ENCODE measurements around the gene CCDC69. TPM values are rescaled to one million over a fixed set of nuclear protein-coding genes. Genes with fewer than 3 reads are reported as not detected.

The CCDC69 gene
- total RNA-seq, 6 experiments from 2014 or later = 0.43 to 1.1 (median 0.71) TPM

DNA sequence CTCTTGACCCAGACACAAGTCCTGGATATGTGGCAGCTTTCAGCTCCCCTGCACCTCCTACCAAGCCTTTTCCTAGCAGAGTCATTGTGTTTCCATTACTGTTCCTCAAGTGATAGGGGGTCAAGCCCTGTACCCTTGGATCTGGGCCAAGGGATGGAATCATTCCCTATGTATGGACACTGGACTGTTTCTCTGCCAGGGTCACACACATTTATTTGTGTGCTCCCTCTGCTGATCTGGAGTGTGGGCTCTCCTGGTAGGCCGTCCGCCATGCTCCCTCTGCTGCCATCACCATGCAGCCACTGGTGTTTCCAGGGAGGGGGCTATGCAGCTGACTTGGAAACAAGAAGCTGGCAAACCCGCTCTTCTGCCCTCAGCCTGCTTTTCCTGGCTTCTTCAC is 38.6 kb upstream of the CCDC69 start:
- H3K27me3 Mint-ChIP-seq (ENCODE audit: insufficient read depth) = no peaks in the 10 kb centered on the region
- no peak for DNase-seq
- H3K4me1 Mint-ChIP-seq (ENCODE audit: low read depth) = peaks cover 37% of the 10 kb centered on the region
- no peak overlapping the region for H3K4me3 Mint-ChIP-seq
- TF ChIP-seq, protein P1, sequence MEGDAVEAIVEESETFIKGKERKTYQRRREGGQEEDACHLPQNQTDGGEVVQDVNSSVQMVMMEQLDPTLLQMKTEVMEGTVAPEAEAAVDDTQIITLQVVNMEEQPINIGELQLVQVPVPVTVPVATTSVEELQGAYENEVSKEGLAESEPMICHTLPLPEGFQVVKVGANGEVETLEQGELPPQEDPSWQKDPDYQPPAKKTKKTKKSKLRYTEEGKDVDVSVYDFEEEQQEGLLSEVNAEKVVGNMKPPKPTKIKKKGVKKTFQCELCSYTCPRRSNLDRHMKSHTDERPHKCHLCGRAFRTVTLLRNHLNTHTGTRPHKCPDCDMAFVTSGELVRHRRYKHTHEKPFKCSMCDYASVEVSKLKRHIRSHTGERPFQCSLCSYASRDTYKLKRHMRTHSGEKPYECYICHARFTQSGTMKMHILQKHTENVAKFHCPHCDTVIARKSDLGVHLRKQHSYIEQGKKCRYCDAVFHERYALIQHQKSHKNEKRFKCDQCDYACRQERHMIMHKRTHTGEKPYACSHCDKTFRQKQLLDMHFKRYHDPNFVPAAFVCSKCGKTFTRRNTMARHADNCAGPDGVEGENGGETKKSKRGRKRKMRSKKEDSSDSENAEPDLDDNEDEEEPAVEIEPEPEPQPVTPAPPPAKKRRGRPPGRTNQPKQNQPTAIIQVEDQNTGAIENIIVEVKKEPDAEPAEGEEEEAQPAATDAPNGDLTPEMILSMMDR (IDR thresholded peaks at IDR 0.05) = no peak
- no peaks in the 10 kb centered on the region for H3K9me3 Mint-ChIP-seq
- peaks cover 17% of the 10 kb centered on the region for H3K36me3 Mint-ChIP-seq (ENCODE audit: low read depth)
- no peak overlapping the region for H3K27ac Mint-ChIP-seq

DNA sequence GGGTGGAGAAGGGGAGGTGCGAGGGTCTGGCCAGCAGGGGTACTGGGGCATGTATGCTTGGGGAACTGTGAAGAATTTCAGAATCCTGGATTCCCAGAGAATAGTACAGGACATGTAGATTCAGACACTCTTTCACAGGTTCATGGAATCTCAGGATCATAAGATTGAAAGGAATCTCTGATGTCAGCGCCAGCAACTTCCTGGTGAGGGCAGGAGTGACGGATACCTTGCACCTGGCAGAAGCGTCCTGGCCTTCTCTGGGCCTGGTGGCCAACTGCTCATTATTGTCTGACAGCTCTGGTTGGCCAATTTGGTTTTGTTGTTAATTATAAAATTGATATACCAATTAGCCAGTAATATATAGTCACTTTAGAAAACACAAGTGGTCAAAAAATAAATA is 36.0 kb upstream of the CCDC69 start:
- H3K36me3 Mint-ChIP-seq (ENCODE audit: low read depth) = peaks cover 9% of the 10 kb centered on the region
- H3K9me3 Mint-ChIP-seq = no peaks in the 10 kb centered on the region
- DNase-seq = no peak
- H3K27me3 Mint-ChIP-seq (ENCODE audit: insufficient read depth) = no peaks in the 10 kb centered on the region; the same call in 1 of the 2 replicates
- no peak overlapping the region for H3K4me3 Mint-ChIP-seq
- TF ChIP-seq, protein P1 (IDR thresholded peaks at IDR 0.05) = no peak
- H3K4me1 Mint-ChIP-seq (ENCODE audit: low read depth) = peaks cover 39% of the 10 kb centered on the region
- no peak overlapping the region for H3K27ac Mint-ChIP-seq

DNA sequence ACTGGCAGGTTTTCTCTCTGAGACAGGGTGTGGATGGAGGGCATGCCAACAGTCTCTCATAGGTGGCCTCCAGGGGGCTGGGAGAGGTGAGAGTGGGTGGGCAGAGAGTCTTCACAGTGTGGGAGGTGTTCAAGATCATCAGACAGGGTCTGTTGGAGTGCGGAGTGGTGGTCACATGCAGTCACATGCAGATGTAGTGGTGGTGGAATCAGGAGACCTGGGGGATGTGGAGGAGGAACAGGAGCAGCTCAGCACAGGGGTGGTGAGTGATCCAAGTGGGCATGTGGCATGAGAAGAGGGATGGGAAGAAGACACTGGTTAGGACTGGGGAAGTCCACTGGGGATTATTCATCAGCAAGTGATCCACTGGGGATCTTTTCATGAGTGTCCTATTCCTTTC is 34.9 kb upstream of the CCDC69 start:
- no peaks in the 10 kb centered on the region; the same call in 1 of the 2 replicates for H3K27me3 Mint-ChIP-seq (ENCODE audit: insufficient read depth)

DNA sequence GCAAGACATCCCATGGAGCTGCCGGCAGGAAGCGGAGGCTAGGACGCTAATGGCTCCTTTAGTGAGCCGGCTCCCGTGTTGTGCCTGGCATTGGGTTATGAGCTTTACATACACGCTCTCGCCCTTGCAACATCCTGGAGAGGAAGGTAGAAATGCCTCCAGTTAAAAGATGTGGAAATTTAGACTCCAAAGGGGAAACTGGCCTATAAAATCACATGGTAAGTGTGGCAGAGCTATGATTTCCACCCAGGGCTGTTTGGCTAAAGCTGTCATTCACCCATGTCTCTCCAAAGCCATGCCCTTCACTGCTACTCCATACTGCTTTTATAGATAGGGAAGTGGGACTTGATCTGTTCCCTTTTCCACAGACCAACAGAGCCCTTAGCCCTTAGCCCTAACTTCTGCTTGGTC is 34.3 kb upstream of the CCDC69 start:
- H3K36me3 Mint-ChIP-seq (ENCODE audit: low read depth) = no peaks in the 10 kb centered on the region; the same call in 1 of the 2 replicates
- no peak overlapping the region for H3K4me3 Mint-ChIP-seq
- peak overlapping the region; percentile 29; the same call in 1 of the 2 replicates for H3K27ac Mint-ChIP-seq
- no peak for DNase-seq
- no peaks in the 10 kb centered on the region for H3K9me3 Mint-ChIP-seq
- H3K4me1 Mint-ChIP-seq (ENCODE audit: low read depth) = peaks cover 34% of the 10 kb centered on the region
- no peaks in the 10 kb centered on the region; the same call in 1 of the 2 replicates for H3K27me3 Mint-ChIP-seq (ENCODE audit: insufficient read depth)
- TF ChIP-seq, protein P1 (IDR thresholded peaks at IDR 0.05) = no peak

More for the DNA sequence above, 34.9 kb upstream of the CCDC69 start:
- DNase-seq = no peak
- Mint-ChIP-seq H3K36me3 (ENCODE audit: low read depth) (peaks cover 2% of the 10 kb centered on the region), H3K9me3 (no peaks in the 10 kb centered on the region), H3K27ac (no peak overlapping the region), H3K4me1 (ENCODE audit: low read depth) (peaks cover 34% of the 10 kb centered on the region), H3K4me3 (no peak overlapping the region)
- TF ChIP-seq, protein P1 (IDR thresholded peaks at IDR 0.05) = no peak

DNA sequence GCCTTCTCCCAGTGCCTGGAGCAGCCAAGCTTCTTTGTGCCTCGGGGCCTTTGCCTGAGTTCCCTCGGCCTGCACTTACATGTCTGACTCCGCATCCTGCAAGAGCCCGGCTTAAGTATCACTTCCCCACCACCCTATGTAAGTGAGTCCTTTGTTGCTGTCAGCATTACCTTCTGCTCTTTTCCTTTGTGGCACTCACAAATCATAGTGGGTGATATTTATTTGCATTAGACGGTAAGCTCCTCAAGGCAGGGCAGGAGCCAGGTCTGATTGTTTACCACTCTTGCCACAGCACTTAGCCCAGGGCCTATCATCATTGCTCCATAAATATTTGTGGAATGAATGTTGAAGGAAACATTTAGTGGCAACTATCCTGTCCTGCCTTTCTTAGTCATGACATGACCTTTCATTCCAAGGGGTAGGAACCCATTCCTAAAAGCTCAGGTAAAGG is 33.9 kb upstream of the CCDC69 start:
- H3K36me3 Mint-ChIP-seq (ENCODE audit: low read depth) = no peaks in the 10 kb centered on the region; the same call in 1 of the 2 replicates

More for the DNA sequence above, 33.9 kb upstream of the CCDC69 start:
- no peaks in the 10 kb centered on the region for H3K9me3 Mint-ChIP-seq
- DNase-seq = peak; percentile 50
- peak overlapping the region; percentile 29 for H3K27ac Mint-ChIP-seq
- TF ChIP-seq, protein P1 (IDR thresholded peaks at IDR 0.05) = no peak
- no peak overlapping the region for H3K4me3 Mint-ChIP-seq
- H3K4me1 Mint-ChIP-seq (ENCODE audit: low read depth) = peaks cover 33% of the 10 kb centered on the region
- H3K27me3 Mint-ChIP-seq (ENCODE audit: insufficient read depth) = no peaks in the 10 kb centered on the region; the same call in 1 of the 2 replicates

Measured in HFFc6 (cell line).